ENCODE measurements around the gene ZCCHC14.
"Not testable (repeated sequence)": the region's sequence is repeated elsewhere in the genome, so short reads cannot be mapped to it uniquely, and the experiment has no call there.

The ZCCHC14 gene

DNA sequence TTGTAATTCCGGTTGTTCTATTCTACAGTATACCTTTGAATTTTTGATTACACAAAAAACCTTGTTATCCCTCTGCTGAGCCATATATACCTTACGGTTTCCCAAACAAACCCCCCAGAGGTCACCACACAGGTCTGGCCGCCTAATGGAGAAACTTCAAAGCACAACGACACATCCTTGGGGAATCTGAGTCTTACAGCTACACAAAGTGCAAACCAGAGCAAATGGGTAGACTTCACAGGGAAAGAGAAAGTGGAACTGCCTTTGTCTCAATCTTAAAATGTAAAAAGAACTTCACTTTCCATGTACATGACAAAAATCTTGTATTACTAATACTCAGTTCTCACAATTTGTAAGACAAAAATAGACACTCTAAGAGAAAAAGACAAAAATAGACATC, 111.9 kb downstream of the ZCCHC14 start:
- DNase-seq (ENCODE audit: low read depth): no peak

DNA sequence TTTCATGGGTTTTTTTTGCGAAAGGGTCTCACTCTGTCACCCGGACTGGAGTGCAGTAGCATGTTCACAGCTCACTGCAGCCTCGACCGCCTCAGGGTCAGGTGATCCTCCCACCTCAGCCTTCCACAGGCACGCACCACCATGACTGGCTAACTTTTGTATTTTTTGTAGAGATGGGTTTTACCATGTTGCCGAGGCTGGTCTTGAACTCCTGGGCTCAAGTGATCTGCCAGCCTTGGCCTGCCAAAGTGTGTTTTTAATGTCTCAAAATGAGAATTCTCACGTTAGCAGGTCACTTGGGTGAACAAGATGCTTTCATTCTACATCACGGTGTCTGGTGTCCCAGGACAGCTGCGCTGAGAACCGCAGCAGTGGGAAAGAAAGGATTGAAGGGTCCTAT, 112.4 kb downstream of the ZCCHC14 start:
- no peak for DNase-seq (ENCODE audit: low read depth)

DNA sequence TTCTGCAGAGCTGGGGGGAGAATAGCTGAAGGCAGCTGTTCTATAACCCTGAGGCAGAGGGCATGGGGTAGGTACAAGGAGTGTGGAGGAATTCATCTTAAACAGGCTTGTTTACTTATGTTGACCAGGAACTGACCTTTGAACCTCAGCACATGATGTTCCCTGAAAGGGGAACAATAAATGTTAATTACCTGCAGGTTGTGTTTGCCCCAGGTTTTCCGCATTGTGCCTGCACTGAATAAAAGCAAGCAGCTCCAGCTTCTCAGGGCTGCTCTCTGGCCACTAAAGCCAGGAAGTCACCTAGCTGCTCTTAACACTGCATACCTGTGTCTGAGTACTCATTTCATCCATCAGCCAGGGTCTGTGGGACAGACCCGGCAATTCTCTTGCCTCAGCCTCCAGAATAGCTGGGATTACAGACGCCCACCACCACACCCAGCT, 113.5 kb downstream of the ZCCHC14 start:
- DNase-seq (ENCODE audit: low read depth): not testable (repeated sequence)

DNA sequence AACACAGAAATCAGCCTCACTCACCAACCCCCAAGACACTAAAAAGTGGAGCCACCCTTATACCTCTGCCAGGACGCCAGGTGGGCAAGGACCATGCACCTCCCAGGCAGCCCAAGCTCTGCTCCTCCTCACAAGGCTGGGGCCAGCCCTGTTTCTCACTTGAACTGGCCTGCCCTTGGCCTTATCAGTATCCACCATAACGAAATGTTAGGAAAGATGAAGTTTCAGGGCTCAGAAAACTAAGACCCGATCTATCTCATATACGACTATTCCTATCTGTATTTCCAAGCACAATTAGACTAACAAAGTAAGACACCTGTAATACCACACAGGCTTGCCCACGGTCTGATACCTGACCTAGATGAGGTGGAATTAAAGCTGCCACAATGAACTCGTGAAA, 116.2 kb downstream of the ZCCHC14 start:
- DNase-seq (ENCODE audit: low read depth): no peak

DNA sequence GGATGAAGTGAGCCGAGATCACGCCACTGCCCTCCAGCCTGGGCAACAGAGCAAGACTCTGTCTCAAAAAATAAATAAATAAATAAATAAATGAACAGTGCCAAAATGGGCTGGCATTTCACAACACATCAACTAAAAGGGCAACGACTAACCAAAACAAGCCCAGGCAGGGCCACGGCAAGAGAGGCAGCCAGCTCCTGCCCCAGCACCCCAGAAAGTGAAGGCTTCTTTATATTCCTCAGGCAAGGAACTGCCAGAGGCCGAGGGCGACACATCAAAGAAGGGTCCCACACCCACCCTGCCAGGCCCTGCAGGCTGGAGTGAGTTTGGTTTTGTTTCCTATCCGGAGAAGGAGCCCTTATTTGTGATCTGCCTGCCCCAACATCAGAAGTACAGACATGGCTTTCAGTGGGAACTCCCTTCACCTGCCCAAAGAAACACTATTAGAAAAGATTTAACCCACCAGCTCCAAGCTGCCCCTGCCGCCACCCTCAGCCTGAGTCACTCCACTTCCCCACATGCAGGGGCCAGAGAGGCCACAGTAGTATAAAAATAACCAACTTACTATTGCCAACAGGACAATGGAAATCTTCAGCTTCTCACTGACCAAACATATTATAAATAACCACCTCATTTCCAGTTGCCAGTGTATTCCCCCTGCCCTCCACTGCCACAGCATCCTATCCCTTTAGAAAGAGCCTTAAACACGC, 117.2 kb downstream of the ZCCHC14 start:
- no peak for DNase-seq (ENCODE audit: low read depth)

DNA sequence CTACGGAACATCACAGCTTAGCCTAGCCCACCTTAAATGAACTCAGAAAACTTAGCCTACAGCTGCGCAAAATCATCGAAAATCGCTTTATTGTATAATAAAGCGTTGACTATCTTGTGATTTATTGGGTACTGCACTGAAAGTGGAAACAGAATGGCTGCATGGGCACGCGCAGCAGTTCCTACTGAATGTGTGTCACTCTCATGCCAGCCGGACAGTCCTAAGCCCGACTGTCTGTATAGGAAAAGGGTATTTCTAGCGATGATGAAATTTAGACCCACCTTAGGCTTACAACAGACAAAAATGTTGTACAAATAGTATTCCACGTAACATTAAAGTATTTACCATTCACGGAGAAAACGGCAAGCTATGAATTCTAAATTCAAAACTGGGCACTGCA, 118.5 kb downstream of the ZCCHC14 start:
- DNase-seq (ENCODE audit: low read depth): no peak

DNA sequence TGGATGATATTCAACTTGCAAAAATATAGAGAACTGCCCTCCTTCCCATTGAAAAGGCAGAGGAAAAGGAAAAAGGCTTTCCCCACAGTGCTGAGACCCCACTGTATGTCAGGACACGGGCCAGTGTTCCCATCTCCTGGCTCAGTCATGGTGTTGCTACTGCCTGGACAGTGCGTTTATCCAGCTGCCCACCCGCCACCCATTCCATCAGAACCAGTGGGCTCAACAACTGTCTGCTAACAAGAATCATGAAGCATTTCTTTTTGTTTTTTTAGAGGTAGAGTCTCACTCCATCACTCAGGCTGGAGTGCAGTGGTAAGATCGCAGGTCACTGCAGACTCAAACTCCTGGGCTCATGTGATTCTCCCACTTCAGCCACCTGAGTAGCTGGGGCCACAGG, 120.5 kb downstream of the ZCCHC14 start:
- no peak for DNase-seq (ENCODE audit: low read depth)

DNA sequence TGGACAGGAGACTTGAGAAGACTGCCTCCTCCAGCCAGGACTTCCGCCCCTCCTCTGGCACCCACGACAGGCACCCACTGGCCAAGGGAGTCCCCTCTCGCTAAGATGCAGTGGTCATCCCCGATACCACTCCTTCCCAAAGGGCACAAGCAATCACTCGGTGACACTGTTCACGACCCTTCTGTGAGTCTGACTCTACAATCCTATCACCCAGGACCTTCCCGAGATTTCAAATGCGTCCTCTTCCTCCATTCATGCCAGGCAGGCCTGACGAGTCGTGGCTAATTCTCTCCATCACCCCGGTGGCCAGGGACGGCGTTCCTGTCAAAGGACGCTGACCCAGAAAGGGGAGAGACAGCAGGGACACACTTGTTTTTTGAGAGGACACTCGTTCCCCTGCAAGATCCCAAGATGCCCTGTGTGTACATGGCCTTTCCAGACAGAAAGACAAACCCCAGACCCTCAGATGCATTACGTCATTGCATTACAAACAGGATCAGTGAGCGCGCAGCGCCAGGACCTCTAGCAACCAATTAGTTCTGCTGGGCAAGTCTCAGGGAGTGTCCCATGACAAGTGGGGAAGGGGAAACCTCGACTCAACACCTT, 121.5 kb downstream of the ZCCHC14 start:
- no peak for DNase-seq (ENCODE audit: low read depth)

DNA sequence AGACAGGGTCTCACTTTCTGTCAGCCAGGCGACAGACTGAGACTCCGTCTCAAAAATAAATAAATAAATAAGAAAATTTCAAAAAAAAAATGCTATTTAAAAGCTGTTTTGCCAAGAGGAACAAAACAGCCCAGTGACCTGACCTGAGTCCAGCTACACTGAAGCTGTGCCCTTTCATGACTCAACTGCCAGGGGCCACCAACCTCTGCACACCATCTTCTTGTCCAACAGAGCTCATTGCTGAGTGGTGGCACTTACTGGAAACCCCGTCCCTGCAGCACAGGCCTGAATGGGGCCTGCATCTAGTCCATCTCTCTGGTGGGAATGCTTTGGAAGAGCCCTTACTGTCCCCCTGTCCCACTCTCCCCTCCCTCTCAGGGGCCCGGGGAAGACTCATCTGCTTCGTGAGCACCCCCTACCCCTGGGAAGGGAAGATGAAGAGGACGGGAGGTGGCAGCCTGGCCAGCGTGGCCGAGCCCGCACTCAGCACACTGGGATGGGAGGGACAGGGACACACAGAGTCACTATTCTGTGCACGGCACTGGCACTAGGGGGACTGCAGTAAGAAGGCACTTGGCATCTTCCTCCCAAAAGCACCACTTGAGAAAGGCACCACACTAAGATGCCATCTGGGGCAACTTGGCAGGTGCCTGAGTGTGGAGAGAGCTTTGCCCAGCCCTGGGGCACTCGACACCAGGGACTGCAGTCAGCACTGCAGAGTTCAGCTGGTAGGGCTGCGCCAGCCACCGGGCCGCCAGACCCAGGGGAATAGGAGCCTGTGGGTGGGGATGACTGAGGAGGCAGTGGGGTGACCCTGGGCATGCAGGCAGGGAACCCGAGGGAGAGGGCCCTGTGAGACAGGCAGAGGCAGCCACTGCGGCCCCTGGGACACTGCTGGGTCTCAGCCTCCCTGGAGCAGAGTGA, 122.8 kb downstream of the ZCCHC14 start:
- DNase-seq (ENCODE audit: low read depth): no peak

DNA sequence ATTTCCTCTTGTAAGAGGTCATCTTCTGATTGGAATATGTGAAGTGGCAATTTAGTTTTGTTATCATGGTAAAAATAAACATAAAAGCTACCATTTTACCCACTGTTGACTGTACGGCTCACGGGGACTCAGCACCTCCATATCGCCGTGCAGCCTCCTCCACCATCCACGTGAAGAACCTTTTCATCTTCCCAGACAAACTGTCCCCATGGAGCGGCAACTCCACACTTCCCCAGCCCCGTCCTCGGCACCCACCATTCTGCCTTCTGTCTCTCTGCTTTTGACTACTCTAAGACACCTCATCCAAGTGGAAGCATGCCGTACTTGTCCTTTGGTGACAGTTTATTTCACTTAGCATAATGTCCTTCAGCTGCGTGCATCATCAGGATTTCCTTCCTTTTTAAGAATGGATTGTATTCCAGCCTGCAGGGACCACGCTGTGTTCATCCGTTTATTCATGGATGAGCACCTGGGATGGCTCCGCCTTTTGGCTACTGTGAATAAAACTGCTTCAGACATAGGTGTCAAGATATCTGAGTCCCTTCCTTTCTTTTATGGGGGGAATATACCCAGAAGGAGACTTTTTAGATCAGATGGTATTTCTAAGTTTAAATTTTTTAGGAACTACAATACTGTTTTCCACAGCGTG, 123.6 kb downstream of the ZCCHC14 start:
- no peak for DNase-seq (ENCODE audit: low read depth)

DNA sequence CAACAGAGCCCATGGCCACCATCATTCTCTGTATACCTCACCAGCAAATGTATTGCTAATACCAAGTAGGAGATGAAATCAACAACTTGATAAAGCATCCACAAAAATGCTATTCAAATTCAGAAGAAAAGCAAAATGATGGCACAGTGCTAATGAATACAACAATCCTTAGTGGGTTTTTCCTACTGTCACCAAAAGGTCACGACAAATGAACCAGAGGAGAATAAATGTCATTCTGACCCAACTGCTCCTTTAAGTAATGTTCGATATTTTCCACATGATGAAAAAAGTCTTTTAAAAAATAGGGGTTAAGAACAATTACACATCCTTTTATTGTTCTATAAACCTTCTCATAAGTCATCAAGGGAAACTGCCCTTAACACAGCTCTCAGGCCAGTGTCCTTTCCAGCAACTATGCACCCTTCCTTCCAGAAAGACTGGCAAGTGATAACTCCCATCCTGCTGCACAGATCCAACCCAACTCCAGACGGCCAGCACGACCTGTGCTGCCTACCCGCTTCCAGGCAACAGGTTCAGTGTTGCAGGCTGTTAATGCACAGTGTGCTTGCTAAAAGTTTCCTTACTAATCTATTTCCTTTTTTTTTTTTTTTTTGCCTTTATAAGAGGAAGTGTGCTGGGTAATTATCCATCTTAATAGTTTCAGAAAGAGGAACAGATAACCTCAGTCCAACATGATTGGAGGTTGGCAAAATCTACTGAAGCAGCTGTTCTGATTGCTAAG, 124.6 kb downstream of the ZCCHC14 start:
- no peak for DNase-seq (ENCODE audit: low read depth)

DNA sequence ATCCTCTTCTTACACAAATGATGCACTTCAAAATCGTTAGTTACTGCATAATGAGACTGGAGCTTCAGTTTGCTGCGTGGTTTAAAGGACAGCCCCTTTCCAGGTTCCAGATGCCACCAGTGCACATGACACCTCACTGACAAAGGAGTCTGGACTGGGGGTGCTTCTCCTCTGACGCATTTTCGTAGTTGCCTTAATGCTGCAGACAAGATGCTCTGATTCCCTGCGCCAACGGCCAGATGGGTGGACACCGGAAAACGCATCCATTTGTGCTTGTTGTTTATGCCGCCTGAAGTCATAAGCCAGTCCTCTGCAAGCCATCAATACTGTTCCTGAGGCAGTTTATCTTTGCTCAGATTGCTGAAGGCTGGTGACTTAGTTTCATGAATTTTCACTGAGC, 125.3 kb downstream of the ZCCHC14 start:
- no peak for DNase-seq (ENCODE audit: low read depth)

DNA sequence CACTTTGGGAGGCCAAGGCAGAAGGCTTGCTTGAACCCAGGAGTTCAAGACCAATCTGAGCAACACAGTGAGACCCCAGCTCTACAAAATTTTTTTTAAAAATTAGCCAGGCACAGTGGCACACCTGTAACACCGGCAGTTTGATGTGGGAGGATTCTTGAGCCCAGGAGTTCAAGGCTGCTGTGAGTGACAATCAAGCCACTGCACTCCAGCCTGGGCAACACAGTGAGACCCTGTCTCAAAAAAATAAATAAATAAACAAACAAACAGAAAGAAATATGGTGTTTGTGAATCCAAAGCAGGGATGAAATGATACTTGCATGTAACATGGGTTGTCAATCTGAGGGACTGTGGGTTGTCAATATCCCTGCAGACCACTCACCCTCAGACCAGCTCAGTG, 125.9 kb downstream of the ZCCHC14 start:
- DNase-seq (ENCODE audit: low read depth): no peak

DNA sequence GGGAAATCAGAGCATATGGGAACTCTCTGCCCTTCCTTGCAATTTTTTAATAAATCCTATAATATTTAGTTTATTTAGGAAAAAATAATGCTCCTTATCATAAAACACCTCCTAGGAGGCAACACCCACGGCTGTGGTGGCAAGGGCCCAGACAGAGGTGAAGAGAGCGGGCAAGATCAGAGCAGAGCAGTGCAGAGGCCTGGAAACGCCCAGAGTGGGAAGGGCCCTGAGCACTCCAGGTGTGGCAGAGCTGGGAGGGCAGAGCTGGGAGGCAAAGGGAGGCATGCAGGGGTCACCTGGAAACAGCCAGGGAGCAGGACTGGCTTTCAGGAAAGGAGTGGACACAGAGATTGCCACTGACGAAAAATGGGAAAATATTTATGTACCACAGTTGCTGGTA, 126.5 kb downstream of the ZCCHC14 start:
- no peak for DNase-seq (ENCODE audit: low read depth)

DNA sequence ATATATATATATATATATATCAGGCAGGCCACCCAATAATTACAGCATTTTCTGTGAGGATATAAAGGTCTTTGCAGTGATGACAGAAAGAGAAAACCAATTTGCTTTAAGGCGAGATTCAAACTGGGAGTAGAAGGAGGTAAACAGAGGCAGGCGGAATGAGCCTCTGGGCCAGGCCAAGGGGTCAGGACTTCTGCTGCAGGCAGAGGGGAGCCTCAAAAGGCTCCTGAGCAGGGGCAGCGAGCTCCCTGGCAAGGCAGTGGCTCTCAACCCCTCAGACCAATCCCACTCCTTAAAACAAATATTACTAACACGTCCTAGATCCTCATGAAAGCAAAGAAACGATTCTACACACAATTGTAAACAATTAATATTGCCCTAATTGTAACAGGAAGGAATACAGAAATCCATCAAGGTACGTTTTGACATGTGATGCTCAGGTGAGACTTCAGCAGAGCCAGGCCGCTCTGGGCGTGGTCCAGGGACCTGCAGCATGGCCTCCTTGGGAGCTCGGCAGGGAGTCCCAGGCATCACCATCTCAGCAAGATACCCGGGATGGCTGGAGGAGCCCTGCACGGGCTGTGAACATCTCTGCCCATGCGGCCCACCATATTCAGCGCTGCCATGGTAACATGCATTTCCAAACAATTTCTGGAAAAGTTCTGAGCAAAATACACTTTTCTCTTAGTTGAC, 127.7 kb downstream of the ZCCHC14 start:
- no peak for DNase-seq (ENCODE audit: low read depth)

DNA sequence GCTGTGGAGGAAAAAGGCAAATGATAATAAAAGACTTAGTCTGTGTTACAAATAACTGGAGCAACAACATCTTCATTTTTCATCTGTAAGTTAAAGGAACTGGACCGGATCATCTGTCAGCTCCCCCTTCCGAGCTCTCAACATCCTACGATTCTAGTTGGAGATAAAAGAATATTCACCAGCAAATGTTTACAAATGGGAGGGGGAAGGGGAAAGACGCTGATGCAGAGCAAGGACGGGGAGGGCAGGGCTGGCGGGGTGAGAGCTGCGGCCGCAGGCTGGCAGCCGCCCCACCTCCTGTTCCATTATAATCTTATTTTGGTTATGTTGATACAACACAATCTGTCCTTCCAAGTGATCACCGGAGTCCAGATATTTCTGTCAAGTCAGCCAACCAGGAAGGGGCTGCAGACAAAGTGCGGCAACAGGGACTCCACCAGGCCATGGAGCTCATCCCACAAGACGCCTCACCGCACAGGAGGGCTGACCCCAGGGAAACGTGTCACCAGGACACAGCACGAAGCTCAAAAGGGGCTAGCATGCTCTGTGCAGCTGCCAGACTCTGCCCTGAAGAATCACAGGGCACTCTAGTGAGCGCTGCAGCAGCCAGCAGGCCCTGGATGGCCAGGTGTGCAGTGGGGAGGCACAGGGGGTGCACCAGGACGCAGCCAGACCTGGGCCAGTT, 128.9 kb downstream of the ZCCHC14 start:
- no peak for DNase-seq (ENCODE audit: low read depth)

DNA sequence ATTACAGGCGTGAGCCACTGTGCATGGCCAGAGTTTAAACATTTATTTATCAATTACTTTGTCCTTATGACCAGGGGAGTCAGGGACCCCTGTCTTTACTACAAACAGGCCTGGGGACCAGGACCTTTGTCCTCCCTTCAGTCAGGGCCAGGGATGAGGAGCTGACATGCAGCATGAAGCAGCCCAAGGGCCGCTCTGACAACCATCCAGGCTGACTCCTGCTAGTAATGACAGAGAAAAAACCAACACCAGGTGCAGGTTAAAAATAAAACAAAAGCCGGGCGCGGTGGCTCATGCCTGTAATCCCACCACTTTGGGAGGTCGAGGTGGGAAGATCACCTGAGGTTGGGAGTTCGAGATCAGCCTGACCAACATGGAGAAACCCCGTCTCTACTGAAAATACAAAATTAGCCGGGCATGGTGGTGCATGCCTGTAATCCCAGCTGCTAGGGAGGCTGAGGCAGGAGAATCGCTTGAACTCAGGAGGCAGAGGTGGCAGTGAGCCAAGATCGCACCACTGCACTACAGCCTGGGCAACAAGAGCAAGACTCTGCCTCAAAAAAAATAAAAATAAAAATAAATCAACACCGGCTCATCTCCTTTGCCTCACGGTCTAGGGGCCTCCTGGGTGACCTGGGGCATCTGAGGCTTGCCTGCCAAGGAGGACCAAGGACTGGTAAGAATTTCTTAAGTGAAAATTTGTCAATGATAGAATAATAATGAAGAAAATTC, 129.8 kb downstream of the ZCCHC14 start:
- DNase-seq (ENCODE audit: low read depth): not testable (repeated sequence)

DNA sequence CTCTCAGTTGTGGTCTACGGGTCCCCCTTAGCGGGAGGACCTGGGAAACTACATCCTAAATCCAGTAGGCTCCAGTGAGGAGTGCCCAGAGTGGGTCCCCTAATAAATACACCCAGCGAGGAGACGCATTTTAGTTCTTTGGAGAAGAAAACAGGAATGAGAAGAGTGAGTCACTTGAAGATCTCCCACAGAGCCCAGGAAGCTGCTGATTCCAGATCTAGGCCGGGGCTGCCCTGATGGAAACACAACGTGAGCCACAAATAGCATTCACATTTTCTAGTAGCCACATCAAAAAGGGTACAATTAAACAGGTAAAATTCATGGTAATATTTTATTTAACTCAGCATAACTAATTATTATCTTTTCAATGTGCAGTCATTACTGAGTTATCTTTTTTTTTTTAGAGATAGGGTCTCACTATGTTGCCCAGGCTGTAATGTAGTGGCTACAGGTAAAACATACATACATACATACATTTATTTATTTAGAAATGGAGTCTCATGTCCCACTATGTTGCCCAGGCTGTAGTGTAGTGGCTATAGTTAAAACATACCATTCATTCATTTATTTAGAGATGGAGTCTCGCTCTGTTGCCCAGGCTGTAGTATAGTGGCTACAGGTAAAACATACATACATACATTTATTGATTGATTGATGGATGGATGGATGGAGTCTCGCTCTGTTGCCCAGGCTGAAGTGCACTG, 130.8 kb downstream of the ZCCHC14 start:
- DNase-seq (ENCODE audit: low read depth): no peak
